A549 (cell line): ENCODE results near the gene DYRK2.

Source experiments
- KDM1A ChIP-seq: fragments of 200-600 bp; sonication (generic); IDR thresholded peaks from 2 replicates; pipeline ENCODE4 v1.6.1; 2016; ENCODE audit warnings: low read depth, mild to moderate bottlenecking
- PHF8 ChIP-seq: fragments of 200-600 bp; sonication (generic); IDR thresholded peaks from 2 replicates; pipeline ENCODE4 v1.6.1; 2016; ENCODE audit warnings: low read depth, mild to moderate bottlenecking, antibody characterized with exemption, moderate library complexity, borderline replicate concordance
- POLR2A ChIP-seq: IDR thresholded peaks from 2 replicates; pipeline ENCODE4 v1.6.1; 2012; ENCODE audit warnings: mild to moderate bottlenecking, low read length
- SMC3 ChIP-seq: fragments of >200 bp; sonication (Bioruptor Twin); formaldehyde crosslinking; IDR thresholded peaks from 3 replicates; pipeline ENCODE4 v1.6.1; 2018; ENCODE audit warnings: inconsistent platforms
- TF ChIP-seq, protein P1 (sequence below): fragments of >200 bp; sonication (Bioruptor Twin); formaldehyde crosslinking; IDR thresholded peaks from 3 replicates; pipeline ENCODE4 v1.5.1; 2016

DNA sequence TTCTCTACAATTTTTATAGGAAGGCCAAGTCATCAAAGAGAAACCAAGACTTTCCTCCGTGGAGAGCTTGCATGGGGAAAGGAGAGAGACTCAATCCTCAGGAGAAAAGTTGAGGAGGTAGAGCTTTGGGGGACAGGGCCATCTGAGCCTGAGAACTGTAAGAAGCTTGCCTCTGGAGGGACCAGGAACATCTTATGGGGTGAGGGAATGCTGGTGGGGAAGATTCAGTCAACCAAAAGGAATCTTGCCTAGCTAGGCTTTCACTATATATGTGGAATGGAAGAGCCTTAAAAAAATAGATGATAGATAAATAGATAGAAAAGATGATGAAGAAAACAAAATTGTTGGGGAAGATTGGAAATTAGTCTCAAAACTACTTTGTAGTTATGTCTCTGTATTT is 63.5 kb downstream of the DYRK2 start:
- no peak for TF ChIP-seq SMC3
- no peak for TF ChIP-seq POLR2A
- no peak for TF ChIP-seq PHF8
- TF ChIP-seq, protein P1, sequence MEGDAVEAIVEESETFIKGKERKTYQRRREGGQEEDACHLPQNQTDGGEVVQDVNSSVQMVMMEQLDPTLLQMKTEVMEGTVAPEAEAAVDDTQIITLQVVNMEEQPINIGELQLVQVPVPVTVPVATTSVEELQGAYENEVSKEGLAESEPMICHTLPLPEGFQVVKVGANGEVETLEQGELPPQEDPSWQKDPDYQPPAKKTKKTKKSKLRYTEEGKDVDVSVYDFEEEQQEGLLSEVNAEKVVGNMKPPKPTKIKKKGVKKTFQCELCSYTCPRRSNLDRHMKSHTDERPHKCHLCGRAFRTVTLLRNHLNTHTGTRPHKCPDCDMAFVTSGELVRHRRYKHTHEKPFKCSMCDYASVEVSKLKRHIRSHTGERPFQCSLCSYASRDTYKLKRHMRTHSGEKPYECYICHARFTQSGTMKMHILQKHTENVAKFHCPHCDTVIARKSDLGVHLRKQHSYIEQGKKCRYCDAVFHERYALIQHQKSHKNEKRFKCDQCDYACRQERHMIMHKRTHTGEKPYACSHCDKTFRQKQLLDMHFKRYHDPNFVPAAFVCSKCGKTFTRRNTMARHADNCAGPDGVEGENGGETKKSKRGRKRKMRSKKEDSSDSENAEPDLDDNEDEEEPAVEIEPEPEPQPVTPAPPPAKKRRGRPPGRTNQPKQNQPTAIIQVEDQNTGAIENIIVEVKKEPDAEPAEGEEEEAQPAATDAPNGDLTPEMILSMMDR = no peak
- no peak for TF ChIP-seq KDM1A
